ENCODE measurements around the gene CFTR. TPM values are rescaled to one million over a fixed set of nuclear protein-coding genes. Genes with fewer than 3 reads are reported as not detected.

CFTR gene
- total and polyA plus RNA-seq, 4 donors = 0.10 to 3.1 (median 0.30) TPM

DNA sequence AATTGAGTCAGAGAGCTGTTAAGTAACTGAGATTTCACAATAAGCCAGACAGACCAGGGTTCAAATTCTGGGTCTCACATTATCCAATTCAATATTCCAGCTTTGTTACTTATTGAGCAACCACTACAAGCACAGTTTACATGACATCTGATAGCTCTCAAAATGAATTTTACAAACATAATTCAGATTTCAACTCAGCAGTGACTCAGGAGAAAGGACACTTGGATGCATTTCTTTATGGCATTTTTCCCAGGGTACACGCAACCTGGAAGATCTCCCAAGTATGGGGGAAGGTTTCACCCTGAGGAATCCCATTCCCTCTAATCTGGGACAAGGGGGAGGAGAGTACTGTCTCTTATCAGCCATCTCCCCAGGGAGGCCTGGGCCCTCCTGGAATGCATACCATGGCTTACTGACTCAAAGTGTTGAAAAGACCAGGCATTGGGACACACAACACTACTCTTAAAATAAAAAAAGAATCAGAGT lies 102.4 kb downstream of the CFTR start:
- Histone ChIP-seq H3K27me3 (ENCODE audit: control insufficient read depth in 1 of 2, insufficient read depth in 2 of 2, low read length in 1 of 2) (no peaks in the 10 kb centered on the region), H3K4me1 (ENCODE audit: control insufficient read depth in 1 of 2, insufficient read depth in 2 of 2, low read length in 2 of 2) (peaks cover 0 to 2% of the 10 kb centered on the region in 2 donors), H3K4me3 (ENCODE audit: low read length in 2 of 2) (no peak overlapping the region), H3K36me3 (ENCODE audit: control insufficient read depth in 1 of 2, insufficient read depth in 2 of 2, low read length in 1 of 2) (no peaks in the 10 kb centered on the region), H3K9me3 (ENCODE audit: control insufficient read depth, low read length) (no peaks in the 10 kb centered on the region), H3K27ac (ENCODE audit: low read depth in 1 of 2, low read length in 2 of 2) (peak overlapping the region in 1 of 2 donors; percentile 64)
- intact Hi-C loops (cut with DNase I) = no loop called here
- 4 to 8% methylated on average over 1 of the region's 1 CpG for WGBS, 2 donors
- peak; percentile 84 for ATAC-seq (ENCODE audit: low FRiP score)
- DNase-seq = peak in 1 of 2 donors; percentile 48

- WGBS, 2 donors = 73 to 82% methylated on average over 1 of the region's 1 CpG
- Histone ChIP-seq H3K27ac (ENCODE audit: low read depth in 1 of 2, low read length in 2 of 2) (no peak overlapping the region), H3K4me3 (ENCODE audit: low read length in 2 of 2) (no peak overlapping the region), H3K27me3 (ENCODE audit: control insufficient read depth in 1 of 2, insufficient read depth in 2 of 2, low read length in 1 of 2) (peaks cover 0 to 3% of the 10 kb centered on the region in 2 donors), H3K36me3 (ENCODE audit: control insufficient read depth in 1 of 2, insufficient read depth in 2 of 2, low read length in 1 of 2) (no peaks in the 10 kb centered on the region), H3K4me1 (ENCODE audit: control insufficient read depth in 1 of 2, insufficient read depth in 2 of 2, low read length in 2 of 2) (no peaks in the 10 kb centered on the region), H3K9me3 (ENCODE audit: control insufficient read depth, low read length) (no peaks in the 10 kb centered on the region)
- ATAC-seq (ENCODE audit: low FRiP score) = no peak
- intact Hi-C loops (cut with DNase I) = no loop called here
- DNase-seq = no peak
Measured at GRCh38 chr7:117587931-117588330, 108.1 kb downstream of the CFTR start.

GRCh38 chr7:117588352-117588794 lies 108.5 kb downstream of the CFTR start:
- intact Hi-C loops (cut with DNase I) = no loop called here
- no peak overlapping the region for H3K4me3 ChIP-seq (ENCODE audit: low read length in 2 of 2)
- no peaks in the 10 kb centered on the region for H3K4me1 ChIP-seq (ENCODE audit: control insufficient read depth in 1 of 2, insufficient read depth in 2 of 2, low read length in 2 of 2)
- DNase-seq (no peak), ATAC-seq (ENCODE audit: low FRiP score) (no peak)
- H3K36me3 ChIP-seq (ENCODE audit: control insufficient read depth in 1 of 2, insufficient read depth in 2 of 2, low read length in 1 of 2) = no peaks in the 10 kb centered on the region
- no peaks in the 10 kb centered on the region for H3K9me3 ChIP-seq (ENCODE audit: control insufficient read depth, low read length)
- 38 to 56% methylated on average over 1 of the region's 1 CpG for WGBS, 2 donors
- H3K27ac ChIP-seq (ENCODE audit: low read depth in 1 of 2, low read length in 2 of 2) = no peak overlapping the region
- H3K27me3 ChIP-seq (ENCODE audit: control insufficient read depth in 1 of 2, insufficient read depth in 2 of 2, low read length in 1 of 2) = peaks cover 0 to 3% of the 10 kb centered on the region in 2 donors

DNA sequence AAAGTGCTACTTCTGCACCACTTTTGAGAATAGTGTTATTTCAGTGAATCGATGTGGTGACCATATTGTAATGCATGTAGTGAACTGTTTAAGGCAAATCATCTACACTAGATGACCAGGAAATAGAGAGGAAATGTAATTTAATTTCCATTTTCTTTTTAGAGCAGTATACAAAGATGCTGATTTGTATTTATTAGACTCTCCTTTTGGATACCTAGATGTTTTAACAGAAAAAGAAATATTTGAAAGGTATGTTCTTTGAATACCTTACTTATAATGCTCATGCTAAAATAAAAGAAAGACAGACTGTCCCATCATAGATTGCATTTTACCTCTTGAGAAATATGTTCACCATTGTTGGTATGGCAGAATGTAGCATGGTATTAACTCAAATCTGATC lies 110.4 kb downstream of the CFTR start:
- H3K27me3 ChIP-seq (ENCODE audit: control insufficient read depth in 1 of 2, insufficient read depth in 2 of 2, low read length in 1 of 2) = peaks cover 0 to 3% of the 10 kb centered on the region in 2 donors
- H3K4me1 ChIP-seq (ENCODE audit: control insufficient read depth in 1 of 2, insufficient read depth in 2 of 2, low read length in 2 of 2) = no peaks in the 10 kb centered on the region
- DNase-seq = no peak
- H3K4me3 ChIP-seq (ENCODE audit: low read length in 2 of 2) = no peak overlapping the region
- H3K27ac ChIP-seq (ENCODE audit: low read depth in 1 of 2, low read length in 2 of 2) = no peak overlapping the region
- 73 to 74% methylated on average over 1 of the region's 1 CpG for WGBS, 2 donors
- intact Hi-C loops (cut with DNase I) = no loop called here
- no peaks in the 10 kb centered on the region for H3K36me3 ChIP-seq (ENCODE audit: control insufficient read depth in 1 of 2, insufficient read depth in 2 of 2, low read length in 1 of 2)
- ATAC-seq (ENCODE audit: low FRiP score) = no peak
- H3K9me3 ChIP-seq (ENCODE audit: control insufficient read depth, low read length) = no peaks in the 10 kb centered on the region

GRCh38 chr7:117592011-117592635 lies 112.3 kb downstream of the CFTR start:
- no peak overlapping the region for H3K27ac ChIP-seq (ENCODE audit: low read depth in 1 of 2, low read length in 2 of 2)
- DNase-seq (no peak), ATAC-seq (ENCODE audit: low FRiP score) (no peak)
- no peaks in the 10 kb centered on the region for H3K4me1 ChIP-seq (ENCODE audit: control insufficient read depth in 1 of 2, insufficient read depth in 2 of 2, low read length in 2 of 2)
- WGBS, 2 donors = 55 to 66% methylated on average over 11 of the region's 11 CpGs
- peaks cover 1% of the 10 kb centered on the region for H3K9me3 ChIP-seq (ENCODE audit: control insufficient read depth, low read length)
- no peak overlapping the region for H3K4me3 ChIP-seq (ENCODE audit: low read length in 2 of 2)
- intact Hi-C loops (cut with DNase I) = no loop called here
- H3K27me3 ChIP-seq (ENCODE audit: control insufficient read depth in 1 of 2, insufficient read depth in 2 of 2, low read length in 1 of 2) = peaks cover 0 to 3% of the 10 kb centered on the region in 2 donors
- H3K36me3 ChIP-seq (ENCODE audit: control insufficient read depth in 1 of 2, insufficient read depth in 2 of 2, low read length in 1 of 2) = no peaks in the 10 kb centered on the region

- H3K36me3 ChIP-seq (ENCODE audit: control insufficient read depth in 1 of 2, insufficient read depth in 2 of 2, low read length in 1 of 2) = no peaks in the 10 kb centered on the region
- peaks cover 0 to 3% of the 10 kb centered on the region in 2 donors for H3K27me3 ChIP-seq (ENCODE audit: control insufficient read depth in 1 of 2, insufficient read depth in 2 of 2, low read length in 1 of 2)
- H3K27ac ChIP-seq (ENCODE audit: low read depth in 1 of 2, low read length in 2 of 2) = no peak overlapping the region
- DNase-seq (no peak), ATAC-seq (ENCODE audit: low FRiP score) (no peak)
- peaks cover 1% of the 10 kb centered on the region for H3K9me3 ChIP-seq (ENCODE audit: control insufficient read depth, low read length)
- H3K4me1 ChIP-seq (ENCODE audit: control insufficient read depth in 1 of 2, insufficient read depth in 2 of 2, low read length in 2 of 2) = no peaks in the 10 kb centered on the region
- no peak overlapping the region for H3K4me3 ChIP-seq (ENCODE audit: low read length in 2 of 2)
- intact Hi-C loops (cut with DNase I) = no loop called here
- WGBS, 2 donors = 95 to 96% methylated on average over 21 of the region's 21 CpGs
Measured at GRCh38 chr7:117596134-117596533, 116.3 kb downstream of the CFTR start.

DNA sequence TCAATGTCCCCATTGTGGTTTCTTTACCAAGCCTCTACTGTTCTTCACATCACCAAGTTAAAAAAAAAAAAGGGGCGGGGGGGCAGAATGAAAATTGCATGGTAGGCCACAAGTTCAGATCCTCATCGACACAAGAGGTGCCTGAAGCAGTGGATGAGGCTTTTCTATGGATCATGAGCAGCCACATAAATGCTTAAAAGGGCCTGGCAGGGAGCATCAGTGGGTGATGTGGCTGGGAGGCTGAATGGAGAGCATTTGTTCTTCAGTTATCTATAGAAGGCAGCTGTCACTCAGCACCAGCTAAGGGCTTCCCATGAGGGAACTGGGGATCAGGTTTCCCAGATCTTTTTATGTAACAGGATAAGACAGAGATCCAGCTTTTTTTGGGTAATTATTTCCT lies 117.9 kb downstream of the CFTR start:
- Histone ChIP-seq H3K4me1 (ENCODE audit: control insufficient read depth in 1 of 2, insufficient read depth in 2 of 2, low read length in 2 of 2) (no peaks in the 10 kb centered on the region), H3K4me3 (ENCODE audit: low read length in 2 of 2) (no peak overlapping the region), H3K9me3 (ENCODE audit: control insufficient read depth, low read length) (peaks cover 1% of the 10 kb centered on the region), H3K36me3 (ENCODE audit: control insufficient read depth in 1 of 2, insufficient read depth in 2 of 2, low read length in 1 of 2) (no peaks in the 10 kb centered on the region), H3K27ac (ENCODE audit: low read depth in 1 of 2, low read length in 2 of 2) (no peak overlapping the region), H3K27me3 (ENCODE audit: control insufficient read depth in 1 of 2, insufficient read depth in 2 of 2, low read length in 1 of 2) (no peaks in the 10 kb centered on the region)
- DNase-seq (no peak), ATAC-seq (ENCODE audit: low FRiP score) (no peak)
- intact Hi-C loops (cut with DNase I) = no loop called here
- WGBS, 2 donors = 77 to 83% methylated on average over 2 of the region's 2 CpGs

DNA sequence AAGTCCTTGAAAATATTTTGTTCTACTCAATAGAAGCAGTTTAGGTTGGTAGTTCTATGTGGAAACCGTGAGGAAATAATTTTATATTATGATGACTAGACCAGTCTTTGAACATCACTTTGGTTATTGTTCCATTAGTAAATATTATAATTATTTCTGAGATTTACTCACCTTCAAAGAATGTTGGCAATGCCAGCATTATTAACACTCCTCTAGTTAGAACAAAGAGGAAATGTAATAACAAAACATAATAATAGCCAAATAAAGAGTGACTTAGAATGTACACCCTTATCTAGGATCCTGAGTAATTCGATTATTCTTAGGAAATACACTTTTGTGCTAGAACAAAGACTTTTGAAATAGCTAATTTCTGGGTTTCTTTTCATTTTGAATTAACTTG lies 121.1 kb downstream of the CFTR start:
- no peak overlapping the region for H3K27ac ChIP-seq (ENCODE audit: low read depth in 1 of 2, low read length in 2 of 2)
- H3K36me3 ChIP-seq (ENCODE audit: control insufficient read depth in 1 of 2, insufficient read depth in 2 of 2, low read length in 1 of 2) = no peaks in the 10 kb centered on the region
- 62 to 72% methylated on average over 2 of the region's 2 CpGs for WGBS, 2 donors
- H3K4me3 ChIP-seq (ENCODE audit: low read length in 2 of 2) = no peak overlapping the region
- DNase-seq = no peak
- H3K27me3 ChIP-seq (ENCODE audit: control insufficient read depth in 1 of 2, insufficient read depth in 2 of 2, low read length in 1 of 2) = no peaks in the 10 kb centered on the region
- no peak for ATAC-seq (ENCODE audit: low FRiP score)
- H3K4me1 ChIP-seq (ENCODE audit: control insufficient read depth in 1 of 2, insufficient read depth in 2 of 2, low read length in 2 of 2) = no peaks in the 10 kb centered on the region
- intact Hi-C loops (cut with DNase I) = no loop called here
- no peaks in the 10 kb centered on the region for H3K9me3 ChIP-seq (ENCODE audit: control insufficient read depth, low read length)

- no peak overlapping the region for H3K4me3 ChIP-seq (ENCODE audit: low read length in 2 of 2)
- intact Hi-C loops (cut with DNase I) = no loop called here
- H3K27ac ChIP-seq (ENCODE audit: low read depth in 1 of 2, low read length in 2 of 2) = no peak overlapping the region
- no peaks in the 10 kb centered on the region for H3K27me3 ChIP-seq (ENCODE audit: control insufficient read depth in 1 of 2, insufficient read depth in 2 of 2, low read length in 1 of 2)
- no peaks in the 10 kb centered on the region for H3K9me3 ChIP-seq (ENCODE audit: control insufficient read depth, low read length)
- DNase-seq = no peak
- WGBS, 2 donors = 73 to 74% methylated on average over 4 of the region's 4 CpGs
- H3K4me1 ChIP-seq (ENCODE audit: control insufficient read depth in 1 of 2, insufficient read depth in 2 of 2, low read length in 2 of 2) = no peaks in the 10 kb centered on the region
- no peak for ATAC-seq (ENCODE audit: low FRiP score)
- H3K36me3 ChIP-seq (ENCODE audit: control insufficient read depth in 1 of 2, insufficient read depth in 2 of 2, low read length in 1 of 2) = no peaks in the 10 kb centered on the region
Measured at GRCh38 chr7:117603627-117604026, 123.8 kb downstream of the CFTR start.
